ENCODE measurements around the gene TNPO2.

TNPO2 gene

DNA sequence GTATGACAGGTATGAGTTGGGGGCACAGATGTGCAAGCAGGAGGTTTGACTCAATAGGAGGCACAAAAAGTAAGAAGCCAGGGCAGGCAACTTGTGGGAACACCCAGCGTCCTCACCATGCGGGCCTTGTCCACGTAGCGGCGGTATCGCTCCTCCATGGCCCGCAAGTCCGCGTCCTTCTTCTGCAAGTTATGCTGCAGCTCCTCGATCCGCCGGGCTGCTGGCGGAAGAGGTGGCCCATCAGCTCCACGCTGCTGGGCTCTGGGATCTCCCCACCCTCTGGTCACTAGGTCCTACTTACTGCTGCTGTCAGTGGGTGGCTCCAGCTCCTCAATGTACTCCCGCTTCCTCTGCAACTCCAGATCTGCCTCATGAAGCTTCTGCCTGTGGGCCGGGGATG, 41.0 kb upstream of the TNPO2 start:
- no peak for DNase-seq (ENCODE audit: low read depth in 1 of 2, low spot score in 1 of 2)
- TF ChIP-seq POLR2AphosphoS5 (IDR thresholded peaks at IDR 0.05; ENCODE audit: low read depth), result no peak
- TF ChIP-seq, protein P1, sequence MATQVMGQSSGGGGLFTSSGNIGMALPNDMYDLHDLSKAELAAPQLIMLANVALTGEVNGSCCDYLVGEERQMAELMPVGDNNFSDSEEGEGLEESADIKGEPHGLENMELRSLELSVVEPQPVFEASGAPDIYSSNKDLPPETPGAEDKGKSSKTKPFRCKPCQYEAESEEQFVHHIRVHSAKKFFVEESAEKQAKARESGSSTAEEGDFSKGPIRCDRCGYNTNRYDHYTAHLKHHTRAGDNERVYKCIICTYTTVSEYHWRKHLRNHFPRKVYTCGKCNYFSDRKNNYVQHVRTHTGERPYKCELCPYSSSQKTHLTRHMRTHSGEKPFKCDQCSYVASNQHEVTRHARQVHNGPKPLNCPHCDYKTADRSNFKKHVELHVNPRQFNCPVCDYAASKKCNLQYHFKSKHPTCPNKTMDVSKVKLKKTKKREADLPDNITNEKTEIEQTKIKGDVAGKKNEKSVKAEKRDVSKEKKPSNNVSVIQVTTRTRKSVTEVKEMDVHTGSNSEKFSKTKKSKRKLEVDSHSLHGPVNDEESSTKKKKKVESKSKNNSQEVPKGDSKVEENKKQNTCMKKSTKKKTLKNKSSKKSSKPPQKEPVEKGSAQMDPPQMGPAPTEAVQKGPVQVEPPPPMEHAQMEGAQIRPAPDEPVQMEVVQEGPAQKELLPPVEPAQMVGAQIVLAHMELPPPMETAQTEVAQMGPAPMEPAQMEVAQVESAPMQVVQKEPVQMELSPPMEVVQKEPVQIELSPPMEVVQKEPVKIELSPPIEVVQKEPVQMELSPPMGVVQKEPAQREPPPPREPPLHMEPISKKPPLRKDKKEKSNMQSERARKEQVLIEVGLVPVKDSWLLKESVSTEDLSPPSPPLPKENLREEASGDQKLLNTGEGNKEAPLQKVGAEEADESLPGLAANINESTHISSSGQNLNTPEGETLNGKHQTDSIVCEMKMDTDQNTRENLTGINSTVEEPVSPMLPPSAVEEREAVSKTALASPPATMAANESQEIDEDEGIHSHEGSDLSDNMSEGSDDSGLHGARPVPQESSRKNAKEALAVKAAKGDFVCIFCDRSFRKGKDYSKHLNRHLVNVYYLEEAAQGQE (IDR thresholded peaks at IDR 0.05; ENCODE audit: insufficient replicate concordance, low read depth), result no peak
- TF ChIP-seq SPI1 (IDR thresholded peaks at IDR 0.05; ENCODE audit: borderline replicate concordance, low read depth), result no peak
- TF ChIP-seq GABPA (IDR thresholded peaks at IDR 0.05; ENCODE audit: low read depth), result no peak
- TF ChIP-seq, protein P2, sequence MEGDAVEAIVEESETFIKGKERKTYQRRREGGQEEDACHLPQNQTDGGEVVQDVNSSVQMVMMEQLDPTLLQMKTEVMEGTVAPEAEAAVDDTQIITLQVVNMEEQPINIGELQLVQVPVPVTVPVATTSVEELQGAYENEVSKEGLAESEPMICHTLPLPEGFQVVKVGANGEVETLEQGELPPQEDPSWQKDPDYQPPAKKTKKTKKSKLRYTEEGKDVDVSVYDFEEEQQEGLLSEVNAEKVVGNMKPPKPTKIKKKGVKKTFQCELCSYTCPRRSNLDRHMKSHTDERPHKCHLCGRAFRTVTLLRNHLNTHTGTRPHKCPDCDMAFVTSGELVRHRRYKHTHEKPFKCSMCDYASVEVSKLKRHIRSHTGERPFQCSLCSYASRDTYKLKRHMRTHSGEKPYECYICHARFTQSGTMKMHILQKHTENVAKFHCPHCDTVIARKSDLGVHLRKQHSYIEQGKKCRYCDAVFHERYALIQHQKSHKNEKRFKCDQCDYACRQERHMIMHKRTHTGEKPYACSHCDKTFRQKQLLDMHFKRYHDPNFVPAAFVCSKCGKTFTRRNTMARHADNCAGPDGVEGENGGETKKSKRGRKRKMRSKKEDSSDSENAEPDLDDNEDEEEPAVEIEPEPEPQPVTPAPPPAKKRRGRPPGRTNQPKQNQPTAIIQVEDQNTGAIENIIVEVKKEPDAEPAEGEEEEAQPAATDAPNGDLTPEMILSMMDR (IDR thresholded peaks at IDR 0.05; ENCODE audit: insufficient read depth, low read length), result no peak
- H3K27ac ChIP-seq (replicated peaks), result no peak overlapping the region
- no peaks in the 10 kb centered on the region for H3K27me3 ChIP-seq (ENCODE audit: insufficient read depth, poor library complexity, severe bottlenecking)
- H3K4me3 ChIP-seq (replicated peaks; ENCODE audit: insufficient read depth, low read length), result no peak overlapping the region

DNA sequence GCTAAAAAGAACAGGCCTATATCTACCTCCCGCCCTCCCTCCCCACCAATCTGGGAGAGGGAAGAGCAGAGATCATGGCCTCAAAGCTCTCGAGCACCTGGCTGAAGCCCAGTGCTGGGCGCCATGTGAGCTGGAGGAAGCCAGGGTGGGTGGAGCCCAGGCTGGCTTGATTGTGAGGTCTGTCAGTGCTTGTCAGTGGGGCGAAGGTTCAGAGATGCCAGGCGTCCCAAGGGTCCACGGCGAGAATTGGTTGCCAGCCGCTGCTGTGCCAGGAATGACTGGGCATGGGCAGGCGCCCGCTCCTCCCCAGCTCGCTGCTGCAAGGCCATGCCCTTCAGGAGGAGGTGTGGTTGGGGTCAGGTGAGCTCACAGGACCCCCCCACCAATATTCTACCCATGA, 39.4 kb upstream of the TNPO2 start:
- H3K27me3 ChIP-seq (ENCODE audit: insufficient read depth, poor library complexity, severe bottlenecking), result no peaks in the 10 kb centered on the region
- H3K4me3 ChIP-seq (replicated peaks; ENCODE audit: insufficient read depth, low read length), result no peak overlapping the region
- H3K27ac ChIP-seq (replicated peaks), result no peak overlapping the region
- DNase-seq (ENCODE audit: low read depth in 1 of 2, low spot score in 1 of 2), result no peak
- TF ChIP-seq, protein P1 (IDR thresholded peaks at IDR 0.05; ENCODE audit: insufficient replicate concordance, low read depth), result no peak
- TF ChIP-seq POLR2AphosphoS5 (IDR thresholded peaks at IDR 0.05; ENCODE audit: low read depth) (no peak), SPI1 (IDR thresholded peaks at IDR 0.05; ENCODE audit: borderline replicate concordance, low read depth) (no peak), GABPA (IDR thresholded peaks at IDR 0.05; ENCODE audit: low read depth) (no peak)
- TF ChIP-seq, protein P2 (IDR thresholded peaks at IDR 0.05; ENCODE audit: insufficient read depth, low read length), result no peak

DNA sequence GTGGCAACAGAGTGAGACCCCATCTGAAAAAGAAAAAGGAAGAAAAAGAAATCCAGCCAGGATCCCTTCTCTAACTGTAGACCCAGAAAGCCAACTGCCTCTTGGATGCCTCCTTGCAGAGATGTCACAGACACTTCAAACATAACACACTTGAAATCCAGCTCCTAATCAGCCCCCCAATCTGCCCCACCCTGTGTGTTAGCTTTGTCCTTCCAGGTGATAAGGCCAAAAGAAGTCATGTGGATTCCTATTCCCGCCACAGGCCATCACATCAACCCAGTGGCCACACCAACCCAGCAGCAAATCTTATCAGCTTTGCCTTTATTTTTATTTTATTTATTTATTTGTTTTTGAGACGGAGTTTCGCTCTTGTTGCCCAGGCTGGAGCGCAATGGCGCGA, 36.0 kb upstream of the TNPO2 start:
- DNase-seq (ENCODE audit: low read depth in 1 of 2, low spot score in 1 of 2), result no peak
- Histone ChIP-seq H3K27me3 (ENCODE audit: insufficient read depth, poor library complexity, severe bottlenecking) (no peaks in the 10 kb centered on the region), H3K27ac (replicated peaks) (no peak overlapping the region), H3K4me3 (replicated peaks; ENCODE audit: insufficient read depth, low read length) (no peak overlapping the region)
- TF ChIP-seq POLR2AphosphoS5 (IDR thresholded peaks at IDR 0.05; ENCODE audit: low read depth), result no peak

- peak in 1 of 2 experiments; percentile 59 for DNase-seq (ENCODE audit: low read depth in 1 of 2, low spot score in 1 of 2)
- H3K4me3 ChIP-seq (replicated peaks; ENCODE audit: insufficient read depth, low read length), result no peak overlapping the region; the same call in 1 of the 2 replicates
Observed at GRCh38 chr19:12757544-12758274, 34.0 kb upstream of the TNPO2 start.

More at GRCh38 chr19:12757544-12758274, 34.0 kb upstream of the TNPO2 start:
- TF ChIP-seq, protein P2 (IDR thresholded peaks at IDR 0.05; ENCODE audit: insufficient read depth, low read length), result peak; percentile 82
- TF ChIP-seq SPI1 (IDR thresholded peaks at IDR 0.05; ENCODE audit: borderline replicate concordance, low read depth) (no peak), GABPA (IDR thresholded peaks at IDR 0.05; ENCODE audit: low read depth) (no peak), POLR2AphosphoS5 (IDR thresholded peaks at IDR 0.05; ENCODE audit: low read depth) (no peak)
- TF ChIP-seq, protein P1 (IDR thresholded peaks at IDR 0.05; ENCODE audit: insufficient replicate concordance, low read depth), result no peak
- Histone ChIP-seq H3K27ac (replicated peaks) (no peak overlapping the region), H3K27me3 (ENCODE audit: insufficient read depth, poor library complexity, severe bottlenecking) (no peaks in the 10 kb centered on the region)
